DOHH2 (cell line): ENCODE data around the gene CTNNBL1.

Source experiments
- H3F3A ChIP-seq: fragments of 200-600 bp; sonication (generic), shearing (Covaris generic); 2 replicates; pipeline ENCODE4 v1.6.0; 2016; ENCODE audit warnings: antibody characterized with exemption, mild to moderate bottlenecking; ENCODE audit not compliant: control insufficient read depth, insufficient read depth
- H3K27ac ChIP-seq: fragments of 200-600 bp; sonication (generic); 2 replicates; pipeline ENCODE4 v1.5.1; 2014; ENCODE audit warnings: low read depth, mild to moderate bottlenecking, low read length, moderate library complexity
- H3K27me3 ChIP-seq: fragments of 200-600 bp; sonication (generic); 2 replicates; pipeline ENCODE4 v1.6.1; 2014; ENCODE audit warnings: mild to moderate bottlenecking, low read length, mixed read lengths; ENCODE audit not compliant: control insufficient read depth
- H3K36me3 ChIP-seq: fragments of 200-600 bp; sonication (generic); 2 replicates; pipeline ENCODE4 v1.6.1; 2014; ENCODE audit warnings: mild to moderate bottlenecking, low read length, moderate library complexity, mixed read lengths; ENCODE audit not compliant: control insufficient read depth
- H3K4me1 ChIP-seq: fragments of 200-600 bp; sonication (generic); 2 replicates; pipeline ENCODE4 v1.6.1; 2014; ENCODE audit warnings: mild to moderate bottlenecking, low read length, mixed read lengths; ENCODE audit not compliant: control insufficient read depth
- H3K4me2 ChIP-seq: fragments of 200-600 bp; sonication (generic); 2 replicates; pipeline ENCODE4 v1.6.0; 2014; ENCODE audit warnings: mild to moderate bottlenecking, low read length, moderate library complexity
- H3K4me3 ChIP-seq: fragments of 200-600 bp; sonication (generic); 2 replicates; pipeline ENCODE4 v1.5.1; 2014; ENCODE audit warnings: mild to moderate bottlenecking, low read length, mixed read lengths
- H3K79me2 ChIP-seq: fragments of 200-600 bp; sonication (generic); 2 replicates; pipeline ENCODE4 v1.6.1; 2014; ENCODE audit warnings: mild to moderate bottlenecking, low read length, mixed read lengths; ENCODE audit not compliant: control insufficient read depth
- H3K9me2 ChIP-seq: fragments of 200-600 bp; sonication (generic); replicated peaks from 2 replicates; pipeline ENCODE4 v1.6.1; 2014; ENCODE audit warnings: mild to moderate bottlenecking, low read length, mixed read lengths; ENCODE audit not compliant: control insufficient read depth
- H3K9me3 ChIP-seq: fragments of 200-600 bp; sonication (generic); 2 replicates; pipeline ENCODE4 v1.6.1; 2014; ENCODE audit warnings: antibody characterized with exemption, low read length, mixed read lengths; ENCODE audit not compliant: control insufficient read depth, insufficient read depth
- H4K20me1 ChIP-seq: fragments of 200-600 bp; sonication (generic); 2 replicates; pipeline ENCODE4 v1.6.0; 2014; ENCODE audit warnings: low read depth, mild to moderate bottlenecking, antibody characterized with exemption, low read length, moderate library complexity; ENCODE audit not compliant: control insufficient read depth, insufficient read depth
- EZH2phosphoT487 ChIP-seq: fragments of 200-600 bp; sonication (generic); IDR thresholded peaks from 2 replicates; pipeline ENCODE4 v1.6.1; 2017; ENCODE audit warnings: borderline replicate concordance, mild to moderate bottlenecking, antibody characterized with exemption, low read length, moderate library complexity, mixed read lengths
- TF ChIP-seq, protein P1 (sequence below): fragments of 200-600 bp; sonication (generic); IDR thresholded peaks from one replicate; pipeline ENCODE4 v1.5.1; 2014; ENCODE audit warnings: antibody characterized with exemption, mild to moderate bottlenecking, low read depth, low read length; ENCODE audit not compliant: poor library complexity, severe bottlenecking

Gene CTNNBL1

DNA sequence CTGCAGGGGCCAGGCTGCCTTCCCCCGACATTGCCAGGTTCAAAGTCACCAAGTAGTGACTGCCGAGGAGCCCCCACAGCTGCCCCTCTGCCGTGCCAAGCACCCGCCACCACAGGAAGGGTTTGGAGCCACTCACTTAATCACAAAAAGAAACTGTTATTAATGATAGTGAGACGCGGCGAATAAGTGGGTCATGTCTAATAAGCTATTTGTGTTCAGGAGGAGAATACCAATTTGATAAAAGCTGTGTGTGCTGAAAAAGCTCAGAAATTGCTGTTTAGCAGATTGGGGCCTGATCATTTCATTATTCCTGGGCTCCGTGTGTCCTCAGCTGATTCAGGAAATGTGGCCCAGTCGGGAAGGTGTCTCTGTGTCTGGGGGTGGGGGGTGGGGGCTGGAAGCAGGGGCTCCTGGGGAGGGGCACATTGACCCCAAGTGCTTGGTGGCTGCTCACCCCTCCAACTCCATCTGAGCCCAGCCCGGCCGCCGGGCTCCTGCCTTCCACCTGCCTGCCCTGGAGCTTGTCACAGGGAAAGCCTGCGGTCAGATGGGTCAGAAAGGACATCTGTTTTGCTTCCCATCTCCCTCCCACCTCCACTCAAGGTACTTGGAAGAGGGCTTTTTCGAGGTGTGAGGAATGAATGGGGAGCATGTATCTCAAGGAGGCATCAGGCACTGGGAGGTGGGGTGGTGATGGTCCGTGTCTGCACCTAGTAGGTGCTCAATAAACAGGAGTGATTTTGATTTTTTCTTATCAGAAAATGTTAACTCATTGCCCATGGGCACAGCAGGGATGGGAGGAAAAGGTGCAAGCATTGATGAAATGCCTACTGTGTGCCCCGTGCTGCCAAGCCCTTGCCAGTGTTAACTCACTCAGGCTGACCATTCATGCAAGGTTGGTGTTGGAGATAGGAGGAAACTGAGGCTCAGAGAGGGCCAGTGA, 212.1 kb downstream of the CTNNBL1 start:
- Histone ChIP-seq H3K27me3 (peaks cover 6% of the 10 kb centered on the region; the same call in 1 of the 2 replicates), H3K27ac (no peak overlapping the region), H3K36me3 (no peaks in the 10 kb centered on the region), H3K4me1 (no peaks in the 10 kb centered on the region), H3K79me2 (no peaks in the 10 kb centered on the region), H3F3A (no peaks in the 10 kb centered on the region), H3K4me3 (no peak overlapping the region), H3K9me2 (no peaks in the 10 kb centered on the region), H4K20me1 (no peaks in the 10 kb centered on the region), H3K9me3 (no peaks in the 10 kb centered on the region), H3K4me2 (no peak overlapping the region)
- TF ChIP-seq, protein P1, sequence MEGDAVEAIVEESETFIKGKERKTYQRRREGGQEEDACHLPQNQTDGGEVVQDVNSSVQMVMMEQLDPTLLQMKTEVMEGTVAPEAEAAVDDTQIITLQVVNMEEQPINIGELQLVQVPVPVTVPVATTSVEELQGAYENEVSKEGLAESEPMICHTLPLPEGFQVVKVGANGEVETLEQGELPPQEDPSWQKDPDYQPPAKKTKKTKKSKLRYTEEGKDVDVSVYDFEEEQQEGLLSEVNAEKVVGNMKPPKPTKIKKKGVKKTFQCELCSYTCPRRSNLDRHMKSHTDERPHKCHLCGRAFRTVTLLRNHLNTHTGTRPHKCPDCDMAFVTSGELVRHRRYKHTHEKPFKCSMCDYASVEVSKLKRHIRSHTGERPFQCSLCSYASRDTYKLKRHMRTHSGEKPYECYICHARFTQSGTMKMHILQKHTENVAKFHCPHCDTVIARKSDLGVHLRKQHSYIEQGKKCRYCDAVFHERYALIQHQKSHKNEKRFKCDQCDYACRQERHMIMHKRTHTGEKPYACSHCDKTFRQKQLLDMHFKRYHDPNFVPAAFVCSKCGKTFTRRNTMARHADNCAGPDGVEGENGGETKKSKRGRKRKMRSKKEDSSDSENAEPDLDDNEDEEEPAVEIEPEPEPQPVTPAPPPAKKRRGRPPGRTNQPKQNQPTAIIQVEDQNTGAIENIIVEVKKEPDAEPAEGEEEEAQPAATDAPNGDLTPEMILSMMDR = no peak
- TF ChIP-seq EZH2phosphoT487 = no peak

DNA sequence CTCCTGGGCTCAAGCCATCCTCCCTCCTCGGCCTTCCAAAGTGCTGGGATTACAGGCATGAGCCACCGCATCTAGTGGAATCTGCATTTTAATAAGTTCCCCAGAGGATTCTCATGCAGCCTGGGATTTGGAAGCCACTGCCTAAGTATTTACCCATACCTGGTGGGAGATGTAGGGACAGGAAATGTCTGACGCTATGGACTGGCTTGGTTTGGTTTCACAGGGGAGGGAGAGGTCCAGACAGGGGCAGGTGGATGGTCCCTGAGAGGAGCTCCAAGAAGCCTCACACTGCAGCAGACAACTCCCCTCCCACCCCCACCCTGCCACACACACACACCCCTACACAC, 213.5 kb downstream of the CTNNBL1 start:
- Histone ChIP-seq H3K27ac (no peak overlapping the region), H3K36me3 (no peaks in the 10 kb centered on the region), H3K9me3 (no peaks in the 10 kb centered on the region), H3K4me3 (no peak overlapping the region), H3K4me2 (no peak overlapping the region), H4K20me1 (no peaks in the 10 kb centered on the region), H3K4me1 (no peaks in the 10 kb centered on the region), H3F3A (no peaks in the 10 kb centered on the region), H3K79me2 (no peaks in the 10 kb centered on the region), H3K27me3 (peaks cover 17% of the 10 kb centered on the region), H3K9me2 (no peaks in the 10 kb centered on the region)
- no peak for TF ChIP-seq EZH2phosphoT487
- TF ChIP-seq, protein P1 = no peak

DNA sequence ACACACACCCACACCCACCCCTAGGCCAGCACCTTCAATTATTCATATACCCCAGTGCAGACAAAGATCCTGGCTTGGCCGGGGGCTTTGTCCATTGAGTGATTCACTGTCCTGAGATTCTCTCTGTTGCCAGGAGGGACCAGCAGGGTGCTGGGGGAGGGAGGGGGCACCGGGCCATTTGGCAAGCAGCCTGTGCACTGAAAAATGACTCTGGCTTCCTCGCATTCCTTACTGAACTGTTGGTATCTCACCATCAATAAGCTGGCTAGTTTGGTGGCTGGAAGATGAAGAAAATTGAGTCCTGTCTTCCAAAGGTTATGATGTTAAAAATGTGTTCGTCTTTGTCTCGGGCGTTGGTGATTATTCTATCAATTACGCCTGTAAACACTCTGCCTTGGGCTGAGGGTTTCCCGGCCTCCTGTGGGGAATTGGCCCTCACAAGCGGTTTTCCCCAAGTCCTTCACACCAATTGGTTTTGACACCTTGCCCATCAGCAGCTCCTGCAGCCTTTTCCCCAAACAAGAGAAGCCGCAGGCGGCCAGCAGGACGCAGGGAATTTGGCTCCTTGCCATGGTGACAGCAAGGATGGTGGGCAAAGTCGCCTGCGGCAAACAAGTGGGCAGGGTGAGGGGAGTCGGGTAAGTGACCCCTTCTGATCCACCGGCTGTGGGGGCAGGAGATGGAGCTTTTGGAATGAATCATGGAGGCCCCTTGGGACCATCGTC, 214.0 kb downstream of the CTNNBL1 start:
- Histone ChIP-seq H4K20me1 (no peaks in the 10 kb centered on the region), H3K9me2 (no peaks in the 10 kb centered on the region), H3F3A (no peaks in the 10 kb centered on the region), H3K4me1 (no peaks in the 10 kb centered on the region), H3K27me3 (peaks cover 22% of the 10 kb centered on the region), H3K79me2 (no peaks in the 10 kb centered on the region), H3K4me2 (no peak overlapping the region), H3K4me3 (no peak overlapping the region), H3K27ac (no peak overlapping the region), H3K36me3 (no peaks in the 10 kb centered on the region), H3K9me3 (no peaks in the 10 kb centered on the region)
- no peak for TF ChIP-seq EZH2phosphoT487
- TF ChIP-seq, protein P1 = no peak
